GM12864 (cell line): ENCODE results near the gene OR8D4.

Source experiments
- DNase-seq: peaks from one replicate; pipeline ENCODE4 v3.0.0-alpha.2; 2011; ENCODE audit warnings: low read depth
- H3K4me3 ChIP-seq: 2 replicates; pipeline ENCODE4 v1.5.1; 2011; ENCODE audit warnings: mild to moderate bottlenecking, low read depth, low read length, control low read depth
- CTCF ChIP-seq: IDR thresholded peaks from 2 replicates; pipeline ENCODE4 v1.5.1; 2011; ENCODE audit warnings: low read depth, mild to moderate bottlenecking, moderate library complexity, low read length, control low read depth, inconsistent platforms; ENCODE audit errors: missing control alignments

Gene OR8D4

DNA sequence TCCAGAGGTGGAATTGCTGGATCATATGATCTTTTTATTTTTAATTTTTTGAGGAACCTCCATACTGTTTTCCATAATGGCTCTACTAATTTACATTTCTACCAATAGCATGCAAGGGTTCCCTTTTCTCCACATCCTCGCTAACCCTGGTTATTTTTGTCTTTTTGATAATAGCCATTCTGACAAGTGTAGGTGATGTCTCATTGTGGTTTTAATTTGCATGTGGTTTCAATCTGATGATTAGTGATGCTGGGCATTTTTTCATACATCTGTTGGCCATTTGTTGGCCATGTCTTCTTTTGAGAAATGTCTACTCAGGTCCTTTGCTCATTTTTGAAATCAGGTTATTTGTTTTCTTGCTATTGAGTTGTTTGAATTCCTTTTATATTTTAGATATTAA lies 22.1 kb downstream of the OR8D4 start:
- no peak overlapping the region for H3K4me3 ChIP-seq
- no peak for TF ChIP-seq CTCF
- DNase-seq = no peak

DNA sequence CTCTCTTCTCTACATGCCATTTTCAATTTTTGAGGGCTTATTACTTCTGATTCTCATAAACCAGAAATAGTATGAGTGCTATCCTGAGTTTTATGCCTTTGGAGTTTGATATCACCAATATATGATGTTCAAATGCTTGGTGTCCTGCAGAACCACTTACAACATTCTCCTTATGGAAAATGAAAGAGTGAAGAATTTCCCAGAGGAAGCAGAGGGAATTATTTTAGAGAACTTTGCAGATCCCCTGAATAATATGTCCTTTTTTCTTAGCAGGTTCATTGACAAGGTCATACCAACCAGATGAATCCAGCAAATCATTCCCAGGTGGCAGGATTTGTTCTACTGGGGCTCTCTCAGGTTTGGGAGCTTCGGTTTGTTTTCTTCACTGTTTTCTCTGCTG lies 37.4 kb downstream of the OR8D4 start, which contains the start of gene OR4D5:
Gene OR4D5, plus strand, starts transcription at position 301 of the 400 bp plus-strand sequence. Its CDS starts 0 bp downstream, at position 301.
- H3K4me3 ChIP-seq = no peak within 1 kb of the TSS
- no peak for TF ChIP-seq CTCF
- no peak for DNase-seq

DNA sequence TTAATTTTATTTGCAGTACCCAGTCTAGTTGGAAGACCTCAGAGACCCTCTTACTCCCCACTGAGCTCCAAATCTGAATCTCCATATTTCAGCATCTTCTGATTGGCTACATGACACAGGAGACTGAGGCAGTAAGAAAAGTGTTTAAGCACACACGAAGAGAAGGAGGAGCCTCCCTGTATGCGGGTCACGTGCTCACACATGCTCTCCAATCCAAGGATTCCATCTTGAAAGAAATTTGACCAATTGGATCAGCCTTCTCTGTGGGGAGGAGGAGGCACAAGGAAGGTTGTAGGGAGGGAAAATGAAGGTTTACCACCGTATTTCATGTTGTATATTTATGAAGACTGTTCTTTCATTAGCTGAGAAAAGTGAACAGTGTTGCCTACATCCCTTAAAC lies 40.4 kb downstream of the OR8D4 start:
- TF ChIP-seq CTCF = no peak
- H3K4me3 ChIP-seq = no peak overlapping the region
- no peak for DNase-seq

- no peak for TF ChIP-seq CTCF
- H3K4me3 ChIP-seq = no peak within 1 kb of the TSS
- no peak for DNase-seq
Observed at GRCh38 chr11:123943738-123944137, 41.8 kb downstream of the OR8D4 start, which contains the start of gene OR6T1. Gene OR6T1 (minus strand): TSS chr11:123943838. CDS start chr11:123943838, 0 bp downstream.

DNA sequence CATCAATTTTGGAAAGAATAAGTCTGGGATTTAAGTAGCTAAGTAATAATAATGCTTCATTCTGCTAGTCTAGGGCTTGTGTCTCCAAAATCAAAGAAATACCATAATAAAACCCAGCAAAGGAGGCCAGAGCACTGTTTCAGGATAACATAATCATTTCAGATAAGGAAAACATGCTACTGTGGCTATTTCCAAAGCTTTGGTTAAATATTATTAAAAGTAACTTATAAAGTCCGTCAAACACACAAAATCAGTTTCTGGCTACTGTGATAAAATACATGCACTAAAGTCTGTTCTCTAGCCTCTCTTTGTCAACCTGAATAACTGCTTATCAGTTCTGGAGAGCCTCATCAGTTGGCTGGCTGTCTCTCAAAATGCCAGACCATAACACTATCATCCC lies 43.2 kb downstream of the OR8D4 start:
- TF ChIP-seq CTCF = no peak
- DNase-seq = no peak

GRCh38 chr11:123956752-123957151 lies 54.8 kb downstream of the OR8D4 start:
- no peak for DNase-seq
- no peak for TF ChIP-seq CTCF
- no peak overlapping the region for H3K4me3 ChIP-seq

More for the DNA sequence above, 43.2 kb downstream of the OR8D4 start:
- H3K4me3 ChIP-seq = no peak overlapping the region
